HEK293 (cell line): ENCODE data around the gene GOLT1B.

Experiments used
- CTCF ChIA-PET: fragments of 350-600 bp; formaldehyde crosslinking; extraction: SDS; loops from one replicate; lab custom pipeline; 2021; ENCODE audit warnings: antibody characterized with exemption; lab: Yijun Ruan, JAX
- POLR2A ChIA-PET: fragments of 300-600 bp; formaldehyde crosslinking; extraction: SDS; loops from one replicate; lab custom pipeline; 2020; ENCODE audit warnings: antibody characterized with exemption, inconsistent platforms; lab: Yijun Ruan, JAX
- H3K27ac ChIP-seq: fragments of 200-500 bp; sonication (Bioruptor generic); 2 replicates; pipeline ENCODE4 v1.5.1; 2014; ENCODE audit warnings: low read depth, low read length, control low read depth, inconsistent platforms; ENCODE audit errors: extremely low read depth
- H3K36me3 ChIP-seq, 2 experiments: fragments of 200-500 bp in 1 of 2; sonication (Bioruptor generic) in 1 of 2; 1 replicate in 1 of 2; 2 replicates in 1 of 2; pipeline ENCODE4 v1.5.1; 2014 to 2017; ENCODE audit warnings: inconsistent platforms in 2 of 2, low read length in 2 of 2; ENCODE audit not compliant: control insufficient read depth in 2 of 2, insufficient read depth in 1 of 2
- H3K4me1 ChIP-seq: fragments of 200-500 bp; sonication (Bioruptor generic); 2 replicates; pipeline ENCODE4 v1.5.1; 2014; ENCODE audit warnings: mild to moderate bottlenecking, low read length, inconsistent platforms; ENCODE audit not compliant: control insufficient read depth, insufficient read depth
- H3K4me3 ChIP-seq: 2 replicates; pipeline ENCODE4 v1.5.1; 2011; ENCODE audit warnings: low read depth, mild to moderate bottlenecking, control low read depth, low read length, moderate library complexity
- H3K9me3 ChIP-seq: fragments of 200-500 bp; sonication (Bioruptor generic); 2 replicates; pipeline ENCODE4 v1.5.1; 2014; ENCODE audit warnings: low read depth, low read length, inconsistent platforms; ENCODE audit not compliant: control insufficient read depth, insufficient read depth
- ATF2 ChIP-seq: fragments of 450-650 bp; formaldehyde crosslinking; IDR thresholded peaks from 2 replicates; pipeline ENCODE4 v1.5.1; 2016; ENCODE audit warnings: missing biosample characterization, missing genetic modification characterization, low read depth
- MEIS1 ChIP-seq: sonication (generic); formaldehyde crosslinking; IDR thresholded peaks from 2 replicates; pipeline ENCODE4 v1.8.1; 2022; ENCODE audit warnings: missing genetic modification reagents, mild to moderate bottlenecking, borderline replicate concordance
- OSR2 ChIP-seq: fragments of 450-650 bp; formaldehyde crosslinking; IDR thresholded peaks from 2 replicates; pipeline ENCODE4 v1.5.1; 2016; ENCODE audit warnings: missing biosample characterization, missing genetic modification characterization
- PATZ1 ChIP-seq: fragments of 450-650 bp; formaldehyde crosslinking; IDR thresholded peaks from 2 replicates; pipeline ENCODE4 v1.5.1; 2016; ENCODE audit warnings: missing biosample characterization, missing genetic modification characterization
- SP3 ChIP-seq: fragments of 450-650 bp; formaldehyde crosslinking; IDR thresholded peaks from 2 replicates; pipeline ENCODE4 v1.5.1; 2016; ENCODE audit warnings: missing biosample characterization, missing genetic modification characterization
- YY2 ChIP-seq: fragments of 450-650 bp; formaldehyde crosslinking; IDR thresholded peaks from 2 replicates; pipeline ENCODE4 v1.5.1; 2016; ENCODE audit warnings: missing biosample characterization, missing genetic modification characterization
- ZBTB48 ChIP-seq: fragments of 450-650 bp; formaldehyde crosslinking; IDR thresholded peaks from 2 replicates; pipeline ENCODE4 v1.5.1; 2016; ENCODE audit warnings: missing biosample characterization, missing genetic modification characterization
- ZFP3 ChIP-seq: fragments of 450-650 bp; formaldehyde crosslinking; IDR thresholded peaks from 2 replicates; pipeline ENCODE4 v1.5.1; 2016; ENCODE audit warnings: low read depth, missing biosample characterization, missing genetic modification characterization
- ZNF140 ChIP-seq: fragments of 450-650 bp; formaldehyde crosslinking; IDR thresholded peaks from 2 replicates; pipeline ENCODE4 v1.5.1; 2016; ENCODE audit warnings: missing biosample characterization, missing genetic modification characterization
- ZNF169 ChIP-seq: fragments of 450-650 bp; formaldehyde crosslinking; IDR thresholded peaks from 2 replicates; pipeline ENCODE4 v1.5.1; 2016; ENCODE audit warnings: missing biosample characterization, missing genetic modification characterization
- ZNF202 ChIP-seq: fragments of 450-650 bp; formaldehyde crosslinking; IDR thresholded peaks from 2 replicates; pipeline ENCODE4 v1.5.1; 2016; ENCODE audit warnings: missing biosample characterization, missing genetic modification characterization, borderline replicate concordance
- ZNF211 ChIP-seq: fragments of 450-650 bp; formaldehyde crosslinking; IDR thresholded peaks from 2 replicates; pipeline ENCODE4 v1.5.1; 2016; ENCODE audit warnings: low read depth, missing biosample characterization, missing genetic modification characterization
- ZNF248 ChIP-seq: fragments of 450-650 bp; formaldehyde crosslinking; IDR thresholded peaks from 2 replicates; pipeline ENCODE4 v1.5.1; 2017; ENCODE audit warnings: missing biosample characterization, missing genetic modification characterization
- ZNF558 ChIP-seq: fragments of 450-650 bp; formaldehyde crosslinking; IDR thresholded peaks from 2 replicates; pipeline ENCODE4 v1.5.1; 2016; ENCODE audit warnings: missing biosample characterization, missing genetic modification characterization
- ZNF560 ChIP-seq: fragments of 450-650 bp; formaldehyde crosslinking; IDR thresholded peaks from 2 replicates; pipeline ENCODE4 v1.5.1; 2017; ENCODE audit warnings: missing biosample characterization, missing genetic modification characterization, borderline replicate concordance
- ZNF585B ChIP-seq: fragments of 450-650 bp; formaldehyde crosslinking; IDR thresholded peaks from 2 replicates; pipeline ENCODE4 v1.5.1; 2016; ENCODE audit warnings: missing biosample characterization, missing genetic modification characterization
- ZNF660 ChIP-seq: fragments of 450-650 bp; IDR thresholded peaks from 2 replicates; pipeline ENCODE4 v1.5.1; 2018; ENCODE audit warnings: missing biosample characterization, mild to moderate bottlenecking, missing genetic modification characterization
- ZNF768 ChIP-seq: fragments of 450-650 bp; formaldehyde crosslinking; IDR thresholded peaks from 2 replicates; pipeline ENCODE4 v1.5.1; 2018; ENCODE audit warnings: missing biosample characterization, mild to moderate bottlenecking, missing genetic modification characterization
- ZSCAN16 ChIP-seq: fragments of 450-650 bp; formaldehyde crosslinking; IDR thresholded peaks from 2 replicates; pipeline ENCODE4 v1.5.1; 2016; ENCODE audit warnings: missing biosample characterization, missing genetic modification characterization
- TF ChIP-seq, protein P1 (sequence below): fragments of 450-650 bp; formaldehyde crosslinking; conservative IDR thresholded peaks from 2 replicates; pipeline ENCODE4 v1.5.1; 2016; ENCODE audit warnings: low read depth, missing biosample characterization, missing genetic modification characterization
- TF ChIP-seq, protein P2 (sequence below): fragments of 450-650 bp; formaldehyde crosslinking; IDR thresholded peaks from 2 replicates; pipeline ENCODE4 v1.5.1; 2016; ENCODE audit warnings: missing biosample characterization, missing genetic modification characterization
- TF ChIP-seq, protein P3 (sequence below): fragments of 450-650 bp; formaldehyde crosslinking; IDR thresholded peaks from 2 replicates; pipeline ENCODE4 v1.5.1; 2017; ENCODE audit warnings: missing biosample characterization, missing genetic modification characterization

GOLT1B gene

GRCh38 chr12:21545557-21545956, 44.0 kb downstream of the GOLT1B start:
- Histone ChIP-seq H3K4me1 (no peaks in the 10 kb centered on the region), H3K27ac (no peak overlapping the region), H3K36me3 (no peaks in the 10 kb centered on the region), H3K9me3 (no peaks in the 10 kb centered on the region), H3K4me3 (no peak overlapping the region)
- ChIA-PET POLR2A (no interaction called here), CTCF (no interaction called here)
- TF ChIP-seq OSR2, result no peak
- TF ChIP-seq ATF2 (tag by site-specific recombination), result peak; percentile 57; the same call in 1 of the 2 replicates

DNA sequence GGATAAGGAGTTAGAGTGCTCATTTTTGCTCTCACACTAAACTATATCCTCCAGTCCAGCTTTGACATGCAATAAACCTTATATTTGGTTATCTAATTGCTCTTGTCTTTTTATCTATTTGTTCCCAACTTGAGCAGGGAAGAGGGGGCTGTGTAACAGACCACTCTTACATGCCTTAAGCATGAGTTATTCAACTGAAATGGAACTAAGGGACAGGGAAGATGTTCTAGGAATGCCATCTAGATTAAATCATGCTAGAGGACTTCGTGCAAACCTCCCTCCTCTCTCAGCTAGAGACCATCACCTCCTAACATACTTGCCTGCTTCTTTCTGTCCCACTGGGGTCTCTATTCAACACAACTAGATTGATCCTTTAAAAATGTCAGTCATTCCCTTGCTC, 45.1 kb downstream of the GOLT1B start:
- TF ChIP-seq ZNF768 (tag by site-specific recombination), result no peak
- no peak for TF ChIP-seq ZNF560 (tag by site-specific recombination)
- no peak for TF ChIP-seq ZFP3 (tag by site-specific recombination)
- no peak for TF ChIP-seq ZSCAN16 (tag by site-specific recombination)
- TF ChIP-seq, protein P1, sequence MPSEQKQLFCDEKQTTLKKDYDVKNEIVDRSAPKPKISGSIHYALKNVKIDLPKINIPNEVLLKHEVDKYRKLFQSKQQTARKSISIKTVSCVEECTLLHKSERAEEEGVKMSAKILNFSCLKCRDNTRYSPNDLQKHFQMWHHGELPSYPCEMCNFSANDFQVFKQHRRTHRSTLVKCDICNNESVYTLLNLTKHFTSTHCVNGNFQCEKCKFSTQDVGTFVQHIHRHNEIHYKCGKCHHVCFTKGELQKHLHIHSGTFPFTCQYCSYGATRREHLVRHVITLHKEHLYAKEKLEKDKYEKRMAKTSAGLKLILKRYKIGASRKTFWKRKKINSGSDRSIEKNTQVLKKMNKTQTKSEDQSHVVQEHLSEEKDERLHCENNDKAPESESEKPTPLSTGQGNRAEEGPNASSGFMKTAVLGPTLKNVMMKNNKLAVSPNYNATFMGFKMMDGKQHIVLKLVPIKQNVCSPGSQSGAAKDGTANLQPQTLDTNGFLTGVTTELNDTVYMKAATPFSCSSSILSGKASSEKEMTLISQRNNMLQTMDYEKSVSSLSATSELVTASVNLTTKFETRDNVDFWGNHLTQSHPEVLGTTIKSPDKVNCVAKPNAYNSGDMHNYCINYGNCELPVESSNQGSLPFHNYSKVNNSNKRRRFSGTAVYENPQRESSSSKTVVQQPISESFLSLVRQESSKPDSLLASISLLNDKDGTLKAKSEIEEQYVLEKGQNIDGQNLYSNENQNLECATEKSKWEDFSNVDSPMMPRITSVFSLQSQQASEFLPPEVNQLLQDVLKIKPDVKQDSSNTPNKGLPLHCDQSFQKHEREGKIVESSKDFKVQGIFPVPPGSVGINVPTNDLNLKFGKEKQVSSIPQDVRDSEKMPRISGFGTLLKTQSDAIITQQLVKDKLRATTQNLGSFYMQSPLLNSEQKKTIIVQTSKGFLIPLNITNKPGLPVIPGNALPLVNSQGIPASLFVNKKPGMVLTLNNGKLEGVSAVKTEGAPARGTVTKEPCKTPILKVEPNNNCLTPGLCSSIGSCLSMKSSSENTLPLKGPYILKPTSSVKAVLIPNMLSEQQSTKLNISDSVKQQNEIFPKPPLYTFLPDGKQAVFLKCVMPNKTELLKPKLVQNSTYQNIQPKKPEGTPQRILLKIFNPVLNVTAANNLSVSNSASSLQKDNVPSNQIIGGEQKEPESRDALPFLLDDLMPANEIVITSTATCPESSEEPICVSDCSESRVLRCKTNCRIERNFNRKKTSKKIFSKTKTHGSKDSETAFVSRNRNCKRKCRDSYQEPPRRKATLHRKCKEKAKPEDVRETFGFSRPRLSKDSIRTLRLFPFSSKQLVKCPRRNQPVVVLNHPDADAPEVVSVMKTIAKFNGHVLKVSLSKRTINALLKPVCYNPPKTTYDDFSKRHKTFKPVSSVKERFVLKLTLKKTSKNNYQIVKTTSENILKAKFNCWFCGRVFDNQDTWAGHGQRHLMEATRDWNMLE, result no peak
- TF ChIP-seq ZBTB48 (tag by site-specific recombination), result no peak
- no peak for TF ChIP-seq ZNF202 (tag by site-specific recombination)
- no peak for TF ChIP-seq ZNF558 (tag by site-specific recombination)
- H3K36me3 ChIP-seq, result no peaks in the 10 kb centered on the region
- POLR2A ChIA-PET, result no interaction called here

GRCh38 chr12:21547437-21547836, 45.8 kb downstream of the GOLT1B start:
- Histone ChIP-seq H3K4me3 (no peak overlapping the region), H3K27ac (no peak overlapping the region), H3K9me3 (no peaks in the 10 kb centered on the region), H3K36me3 (no peaks in the 10 kb centered on the region), H3K4me1 (no peaks in the 10 kb centered on the region)
- ChIA-PET CTCF (no interaction called here), POLR2A (no interaction called here)
- TF ChIP-seq ZNF169 (tag by site-specific recombination) (no peak), OSR2 (no peak), ZNF248 (no peak), ZNF585B (tag by site-specific recombination) (no peak), PATZ1 (tag by site-specific recombination) (no peak), YY2 (tag by site-specific recombination) (no peak), ZNF140 (no peak), MEIS1 (CRISPR knock-in tag) (no peak), ZNF211 (tag by site-specific recombination) (no peak), SP3 (no peak), ZNF660 (tag by site-specific recombination) (no peak)
- TF ChIP-seq, protein P2, sequence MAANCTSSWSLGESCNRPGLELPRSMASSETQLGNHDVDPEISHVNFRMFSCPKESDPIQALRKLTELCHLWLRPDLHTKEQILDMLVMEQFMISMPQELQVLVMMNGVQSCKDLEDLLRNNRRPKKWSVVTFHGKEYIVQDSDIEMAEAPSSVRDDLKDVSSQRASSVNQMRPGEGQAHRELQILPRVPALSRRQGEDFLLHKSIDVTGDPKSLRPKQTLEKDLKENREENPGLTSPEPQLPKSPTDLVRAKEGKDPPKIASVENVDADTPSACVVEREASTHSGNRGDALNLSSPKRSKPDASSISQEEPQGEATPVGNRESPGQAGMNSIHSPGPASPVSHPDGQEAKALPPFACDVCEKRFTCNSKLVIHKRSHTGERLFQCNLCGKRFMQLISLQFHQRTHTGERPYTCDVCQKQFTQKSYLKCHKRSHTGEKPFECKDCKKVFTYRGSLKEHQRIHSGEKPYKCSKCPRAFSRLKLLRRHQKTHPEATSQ, result no peak
- TF ChIP-seq, protein P3, sequence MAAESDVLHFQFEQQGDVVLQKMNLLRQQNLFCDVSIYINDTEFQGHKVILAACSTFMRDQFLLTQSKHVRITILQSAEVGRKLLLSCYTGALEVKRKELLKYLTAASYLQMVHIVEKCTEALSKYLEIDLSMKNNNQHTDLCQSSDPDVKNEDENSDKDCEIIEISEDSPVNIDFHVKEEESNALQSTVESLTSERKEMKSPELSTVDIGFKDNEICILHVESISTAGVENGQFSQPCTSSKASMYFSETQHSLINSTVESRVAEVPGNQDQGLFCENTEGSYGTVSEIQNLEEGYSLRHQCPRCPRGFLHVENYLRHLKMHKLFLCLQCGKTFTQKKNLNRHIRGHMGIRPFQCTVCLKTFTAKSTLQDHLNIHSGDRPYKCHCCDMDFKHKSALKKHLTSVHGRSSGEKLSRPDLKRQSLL (tag by site-specific recombination), result no peak

More for the DNA sequence above, 45.1 kb downstream of the GOLT1B start:
- H3K4me3 ChIP-seq, result no peak overlapping the region
- no peaks in the 10 kb centered on the region for H3K9me3 ChIP-seq
- CTCF ChIA-PET, result no interaction called here
- no peaks in the 10 kb centered on the region for H3K4me1 ChIP-seq
- H3K27ac ChIP-seq, result no peak overlapping the region
